ENCODE data around the gene ORAI3.

Gene ORAI3

GRCh38 chr16:30979170-30980022 is 30.5 kb downstream of the ORAI3 start:
- no peak for TF ChIP-seq POLR2AphosphoS5 (IDR thresholded peaks at IDR 0.05; ENCODE audit: low read depth, low read length)
- TF ChIP-seq TAF1 (IDR thresholded peaks at IDR 0.05; ENCODE audit: borderline replicate concordance, insufficient read depth, low read length) = no peak
- no peak for TF ChIP-seq FOXP2 (optimal IDR thresholded peaks at IDR 0.05; ENCODE audit: borderline replicate concordance, extremely low read depth, extremely low read length, insufficient read depth)
- no peak for TF ChIP-seq REST (IDR thresholded peaks at IDR 0.05; ENCODE audit: insufficient read depth in 1 of 2, low read depth in 2 of 2, low read length in 2 of 2)
- no peak for TF ChIP-seq SIN3A (IDR thresholded peaks at IDR 0.05; ENCODE audit: borderline replicate concordance, insufficient read depth, low read length)

GRCh38 chr16:30980023-30980371 is 31.1 kb downstream of the ORAI3 start:
- no peak for TF ChIP-seq FOXP2 (optimal IDR thresholded peaks at IDR 0.05; ENCODE audit: borderline replicate concordance, extremely low read depth, extremely low read length, insufficient read depth)
- TF ChIP-seq TAF1 (IDR thresholded peaks at IDR 0.05; ENCODE audit: borderline replicate concordance, insufficient read depth, low read length) = no peak
- TF ChIP-seq POLR2AphosphoS5 (IDR thresholded peaks at IDR 0.05; ENCODE audit: low read depth, low read length) = no peak

- TF ChIP-seq FOXP2 (optimal IDR thresholded peaks at IDR 0.05; ENCODE audit: borderline replicate concordance, extremely low read depth, extremely low read length, insufficient read depth) (no peak), SIN3A (IDR thresholded peaks at IDR 0.05; ENCODE audit: borderline replicate concordance, insufficient read depth, low read length) (no peak), POLR2AphosphoS5 (IDR thresholded peaks at IDR 0.05; ENCODE audit: low read depth, low read length) (no peak), TAF1 (IDR thresholded peaks at IDR 0.05; ENCODE audit: borderline replicate concordance, insufficient read depth, low read length) (no peak), REST (IDR thresholded peaks at IDR 0.05; ENCODE audit: insufficient read depth in 1 of 2, low read depth in 2 of 2, low read length in 2 of 2) (no peak)
Observed at GRCh38 chr16:30980434-30980833, 31.6 kb downstream of the ORAI3 start.

GRCh38 chr16:30980959-30981358 is 32.1 kb downstream of the ORAI3 start:
- TF ChIP-seq FOXP2 (optimal IDR thresholded peaks at IDR 0.05; ENCODE audit: borderline replicate concordance, extremely low read depth, extremely low read length, insufficient read depth) = no peak
- no peak for TF ChIP-seq POLR2AphosphoS5 (IDR thresholded peaks at IDR 0.05; ENCODE audit: low read depth, low read length)
- TF ChIP-seq TAF1 (IDR thresholded peaks at IDR 0.05; ENCODE audit: borderline replicate concordance, insufficient read depth, low read length) = no peak
- TF ChIP-seq REST (IDR thresholded peaks at IDR 0.05; ENCODE audit: insufficient read depth in 1 of 2, low read depth in 2 of 2, low read length in 2 of 2) = no peak
- TF ChIP-seq SIN3A (IDR thresholded peaks at IDR 0.05; ENCODE audit: borderline replicate concordance, insufficient read depth, low read length) = no peak

- TF ChIP-seq SIN3A (IDR thresholded peaks at IDR 0.05; ENCODE audit: borderline replicate concordance, insufficient read depth, low read length) = no peak
- no peak for TF ChIP-seq TAF1 (IDR thresholded peaks at IDR 0.05; ENCODE audit: borderline replicate concordance, insufficient read depth, low read length)
- no peak for TF ChIP-seq FOXP2 (optimal IDR thresholded peaks at IDR 0.05; ENCODE audit: borderline replicate concordance, extremely low read depth, extremely low read length, insufficient read depth)
- no peak for TF ChIP-seq POLR2AphosphoS5 (IDR thresholded peaks at IDR 0.05; ENCODE audit: low read depth, low read length)
- no peak for TF ChIP-seq REST (IDR thresholded peaks at IDR 0.05; ENCODE audit: insufficient read depth in 1 of 2, low read depth in 2 of 2, low read length in 2 of 2)
Observed at GRCh38 chr16:30982548-30983288, 33.9 kb downstream of the ORAI3 start.

All from PFSK-1 (cell line).